GM23248 (cell line): ENCODE results near the gene SLC44A5.

Experiments
- EZH2 ChIP-seq: fragments of 200-600 bp; sonication (generic); IDR thresholded peaks from 2 replicates; pipeline ENCODE4 v1.6.1; 2018; ENCODE audit warnings: antibody characterized with exemption, mild to moderate bottlenecking; ENCODE audit not compliant: insufficient read depth, poor library complexity, severe bottlenecking
- EZH2phosphoT487 ChIP-seq: fragments of 200-600 bp; sonication (generic); IDR thresholded peaks from 2 replicates; pipeline ENCODE4 v1.6.1; 2018; ENCODE audit warnings: antibody characterized with exemption, moderate library complexity, mild to moderate bottlenecking, low read depth; ENCODE audit not compliant: insufficient read depth

DNA sequence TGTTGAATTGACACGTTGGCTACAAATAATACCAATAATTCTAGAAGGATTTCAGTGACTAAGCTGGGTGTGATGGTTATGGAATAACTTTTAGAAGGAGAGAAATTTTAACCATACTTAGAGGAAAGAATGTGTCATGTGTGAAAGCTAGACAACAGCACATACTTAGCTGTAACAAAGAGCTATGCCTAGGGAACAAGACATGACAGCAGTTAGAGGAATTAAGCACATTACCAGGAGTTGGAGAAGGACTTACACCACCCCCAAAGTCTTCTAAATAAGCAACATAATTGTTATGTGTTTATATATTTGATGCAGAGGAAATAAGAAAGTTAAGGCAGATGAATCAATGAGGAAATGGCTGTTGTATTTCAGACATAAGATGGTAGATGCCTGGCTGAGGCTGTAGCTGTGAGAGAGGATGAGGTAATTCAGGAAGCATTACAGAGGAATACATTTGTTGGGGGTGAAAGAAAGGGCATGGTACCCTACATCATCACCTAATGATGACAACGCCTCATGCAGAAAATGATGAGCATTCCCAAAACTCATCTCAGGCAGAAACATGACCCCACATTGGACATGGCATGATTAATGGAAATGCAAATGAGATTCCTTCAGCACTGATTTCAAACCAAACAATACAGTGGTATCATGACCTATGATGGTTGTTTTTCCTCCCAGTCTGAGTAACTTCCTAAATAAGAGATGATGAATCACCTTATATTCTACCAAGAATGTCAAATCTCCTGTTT, 265.2 kb downstream of the SLC44A5 start:
- TF ChIP-seq EZH2 (no peak), EZH2phosphoT487 (no peak)
